ENCODE data around the gene DFFA.
"Not testable (repeated sequence)": the region's sequence is repeated elsewhere in the genome, so short reads cannot be mapped to it uniquely, and the experiment has no call there.

DFFA gene

GRCh38 chr1:10504249-10504648 is 31.9 kb upstream of the DFFA start:
- DNase-seq: no peak

- DNase-seq: peak; percentile 50
Observed at GRCh38 chr1:10502206-10502605, 29.9 kb upstream of the DFFA start.

- DNase-seq: peak; percentile 57
Observed at GRCh38 chr1:10498231-10498630, 25.9 kb upstream of the DFFA start.

GRCh38 chr1:10497109-10497508 is 24.8 kb upstream of the DFFA start:
- no peak for DNase-seq

GRCh38 chr1:10495952-10496351 is 23.6 kb upstream of the DFFA start:
- no peak for DNase-seq

- DNase-seq: no peak
Observed at GRCh38 chr1:10495475-10495817, 23.1 kb upstream of the DFFA start.

- DNase-seq: peak; percentile 88
Observed at GRCh38 chr1:10494754-10495474, 22.6 kb upstream of the DFFA start.

GRCh38 chr1:10494418-10494753 is 22.1 kb upstream of the DFFA start:
- no peak for DNase-seq

- no peak for DNase-seq
Observed at GRCh38 chr1:10490286-10490970, 18.1 kb upstream of the DFFA start.

- no peak for DNase-seq
Observed at GRCh38 chr1:10489291-10490055, 17.1 kb upstream of the DFFA start.

GRCh38 chr1:10484521-10484920 is 12.2 kb upstream of the DFFA start:
- no peak for DNase-seq

- DNase-seq: no peak
Observed at GRCh38 chr1:10480614-10481013, 8.3 kb upstream of the DFFA start.

- DNase-seq: no peak
Observed at GRCh38 chr1:10479296-10479695, 7.0 kb upstream of the DFFA start.

GRCh38 chr1:10475510-10475909 is 3.2 kb upstream of the DFFA start:
- DNase-seq: no peak

GRCh38 chr1:10474613-10475507 is 2.5 kb upstream of the DFFA start, which contains the start of gene PEX14:
Gene PEX14, plus strand, starts transcription at chr1:10474950. Its CDS starts 17 bp downstream, at chr1:10474967.
- DNase-seq: peak; percentile 95

- DNase-seq: not testable (repeated sequence)
Observed at GRCh38 chr1:10474309-10474612, 1.9 kb upstream of the DFFA start.

- DNase-seq: no peak
Observed at GRCh38 chr1:10473145-10473765, 926 bp upstream of the DFFA start.

GRCh38 chr1:10471411-10472219 is 714 bp downstream of the DFFA start:
- DNase-seq: peak; percentile 14

- no peak for DNase-seq
Observed at GRCh38 chr1:10470043-10470442, 2.3 kb downstream of the DFFA start.

- DNase-seq: no peak
Observed at GRCh38 chr1:10467078-10467477, 5.3 kb downstream of the DFFA start.

GRCh38 chr1:10459184-10459583 is 13.1 kb downstream of the DFFA start:
- no peak for DNase-seq

- no peak for DNase-seq
Observed at GRCh38 chr1:10457875-10458274, 14.5 kb downstream of the DFFA start.

Data from activated CD4-positive, alpha-beta T cell treated with anti-CD3 and anti-CD28 coated beads, Interleukin-10, Interleukin-2, amounts not matched to agents 100 ng/mL and 50 ng/mL, durations not matched to agents 16 hours and 8 hours (primary cell).